Posterior vena cava (tissue), 2 donors: ENCODE measurements around the gene MON2. TPM values are rescaled to one million over a fixed set of nuclear protein-coding genes. Genes with fewer than 3 reads are reported as not detected.

Experiments
- DNase-seq: peaks from one replicate; pipeline ENCODE4 v3.0.0-alpha.2; 2020; ENCODE audit warnings: low spot score
- intact Hi-C, 2 donors: fragments of 100-400 bp; cut with DNase I; formaldehyde crosslinking; loops; one replicate each; pipeline versions ENCODE4 v1.14.1 to v1.14.2; 2022 to 2023
- microRNA-seq, 2 donors: library from miRNA; unstranded; fragments of <30 nt; microRNA quantifications; one replicate each; pipeline ENCODE4 v1.2.0, GENCODE V29; 2020 to 2021; ENCODE audit warnings: borderline microRNAs expressed in 2 of 2
- total RNA-seq, 2 donors: library from RNA; stranded (reverse); fragmentation: NEBNext Ultra II Directional; extraction: Animal tissue kit (Norgen Biotek cat#: 25700); gene quantifications; one replicate each; pipeline ENCODE4 v1.2.1, GENCODE V29; 2021
- donor health status: DM: yes; HTN: yes; CAD: no.
- donor health status: DM: yes; HTN: yes; CAD: no.

The MON2 gene
- total RNA-seq, 2 donors from 2014 or later, result 53.6 to 59.5 TPM

GRCh38 chr12:62635649-62636048 lies 169.0 kb downstream of the MON2 start:
- intact Hi-C loops, result no loop called here
- DNase-seq, result no peak

GRCh38 chr12:62637679-62638078 lies 171.1 kb downstream of the MON2 start:
- DNase-seq, result no peak
- intact Hi-C loops, result no loop called here

- no peak for DNase-seq
- intact Hi-C loops, result no loop called here
These were observed 174.4 kb downstream of the MON2 start for GRCh38 chr12:62640910-62641448.

GRCh38 chr12:62642486-62642885 lies 175.9 kb downstream of the MON2 start:
- intact Hi-C loops, result no loop called here
- no peak for DNase-seq

GRCh38 chr12:62643486-62643885 lies 176.9 kb downstream of the MON2 start:
- no peak for DNase-seq
- intact Hi-C loops, result no loop called here

- intact Hi-C loops, result no loop called here
- DNase-seq, result no peak
These were observed 179.9 kb downstream of the MON2 start for GRCh38 chr12:62646566-62646965.

- intact Hi-C loops, result no loop called here
- DNase-seq, result no peak
These were observed 181.0 kb downstream of the MON2 start for GRCh38 chr12:62647586-62647985.

- DNase-seq, result no peak
- intact Hi-C loops, result loop anchor here in 1 of 2 donors (1.0 kb wide), 1 partner anchor 25 kb away; no protein-coding TSS in a partner anchor
These were observed 182.9 kb downstream of the MON2 start for GRCh38 chr12:62649412-62650138.

Small RNAs within 50 kb of the gene (microRNA-seq; reads per million reads assigned to microRNA genes)
- gene MIRLET7I, result 81,920 to 99,034 reads per million in 2 donors

Other genes with a start within 250 kb of the MON2 start
- 10 to 100 TPM; 75.9 to 79.7 TPM for gene USP15, start 206.4 kb upstream of the MON2 start, total RNA-seq